Measurements from ENCODE around the gene CFAP119.
"Not testable (repeated sequence)": the region's sequence is repeated elsewhere in the genome, so short reads cannot be mapped to it uniquely, and the experiment has no call there.

The CFAP119 gene

GRCh38 chr16:30761928-30762902 lies at the start of gene CFAP119, which contains the start of gene RNF40:
CFAP119 (minus strand) TSS chr16:30762062; CDS start chr16:30761748, 314 bp downstream.
RNF40 (plus strand) TSS chr16:30762322; CDS start chr16:30762546, 224 bp downstream.
- DNase-seq: peak; percentile 89

DNA sequence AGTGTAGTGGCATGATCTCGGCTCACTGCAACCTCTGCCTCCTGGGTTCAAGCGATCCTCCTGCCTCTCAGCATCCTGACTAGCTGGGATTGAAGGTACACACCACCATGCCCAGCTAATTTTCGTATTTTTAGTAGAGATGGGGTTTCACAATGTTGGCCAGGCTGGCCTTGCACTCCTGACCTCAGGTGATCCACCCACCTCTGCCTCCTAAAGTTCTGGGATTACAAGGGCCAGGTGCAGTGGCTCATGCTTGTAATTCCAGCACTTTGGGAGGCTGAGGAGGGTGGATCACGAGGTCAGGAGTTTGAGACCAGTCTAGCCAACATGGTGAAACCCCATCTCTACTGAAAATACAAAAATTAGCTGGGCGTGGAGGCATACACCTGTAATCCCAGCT lies 47.8 kb upstream of the CFAP119 start:
- not testable (repeated sequence) for DNase-seq

DNA sequence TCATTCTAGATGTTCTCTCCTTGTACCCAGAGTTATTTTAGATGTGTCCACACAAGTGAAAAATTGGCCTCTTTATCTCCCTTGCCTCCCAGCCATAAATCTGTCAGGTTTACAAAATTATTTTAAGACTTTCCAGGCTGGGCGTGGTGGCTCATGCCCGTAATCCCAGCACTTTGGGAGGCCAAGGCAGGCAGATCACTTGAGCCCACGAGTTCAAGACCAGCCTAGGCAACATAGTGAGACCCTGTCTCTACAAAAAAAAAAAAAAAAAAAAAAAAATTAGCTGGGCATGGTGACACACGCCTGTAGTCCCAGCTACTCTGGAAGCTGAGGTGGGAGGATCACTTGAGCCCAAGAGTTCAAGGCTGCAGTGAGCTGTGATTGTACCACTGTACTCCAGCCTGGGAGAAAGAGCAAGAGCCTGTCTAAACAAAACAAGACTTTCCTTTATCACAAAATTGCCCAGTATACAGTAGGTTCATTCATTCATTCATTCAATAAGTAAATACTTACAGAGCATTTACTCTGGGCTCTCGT lies 47.1 kb upstream of the CFAP119 start:
- not testable (repeated sequence) for DNase-seq

DNA sequence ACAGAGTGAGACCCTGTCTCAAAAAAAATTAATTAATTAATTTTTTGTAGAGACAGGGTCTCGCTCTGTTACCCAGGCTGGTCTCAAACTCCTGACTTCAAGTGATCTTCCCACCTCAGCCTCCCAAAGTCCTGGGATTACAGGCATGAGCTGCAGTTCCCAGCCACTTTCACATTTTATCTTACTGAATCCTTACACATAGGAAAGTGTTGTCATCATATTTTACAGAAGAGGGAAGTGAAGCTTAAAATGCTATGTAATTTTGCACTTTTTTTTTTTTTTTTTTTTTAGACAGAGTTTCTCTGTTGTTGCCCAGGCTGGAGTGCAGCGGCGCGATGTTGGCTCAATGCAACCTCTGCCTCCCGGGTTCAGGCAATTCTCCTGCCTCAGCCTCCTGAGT lies 46.3 kb upstream of the CFAP119 start:
- DNase-seq: no peak

DNA sequence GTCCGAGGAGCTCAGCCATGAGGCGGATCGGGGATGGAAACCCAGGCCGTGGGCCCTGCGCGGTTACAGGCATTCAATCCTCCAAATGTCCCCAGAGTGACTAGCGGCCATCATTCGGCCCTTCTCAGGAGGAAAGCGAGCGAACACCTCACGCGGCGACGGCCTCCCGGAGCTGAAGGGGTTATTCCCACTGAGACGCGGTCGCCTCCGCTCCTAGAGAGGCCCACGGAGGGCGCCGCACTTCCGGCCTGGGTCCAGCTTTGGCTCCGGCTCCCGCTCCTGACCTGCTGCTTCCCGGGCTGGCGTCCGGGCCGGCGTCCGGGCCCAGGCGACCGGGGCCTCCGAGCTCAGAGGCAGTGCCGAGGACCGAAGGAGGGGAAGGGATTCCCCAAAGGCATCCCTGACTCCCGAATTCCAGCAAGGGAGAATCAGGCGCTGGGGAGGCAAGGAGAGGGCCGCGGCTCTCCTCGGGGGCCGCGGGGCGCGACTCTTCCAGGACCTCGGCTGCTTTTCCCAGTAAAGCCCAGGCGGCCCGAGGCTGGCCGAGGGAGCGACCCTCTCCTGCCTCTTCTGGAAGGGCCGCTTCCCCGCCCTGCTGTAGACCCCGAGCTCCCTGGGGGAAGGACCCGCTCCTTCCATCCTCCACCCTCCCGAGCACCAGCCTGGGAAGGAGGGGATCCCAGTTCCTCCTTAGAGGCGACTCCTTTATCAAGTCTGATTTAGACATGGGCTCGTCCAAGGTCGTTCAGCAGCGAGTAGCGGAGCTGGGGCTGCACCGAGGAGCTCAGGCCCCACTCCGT lies 43.7 kb upstream of the CFAP119 start:
- peak; percentile 36 for DNase-seq

DNA sequence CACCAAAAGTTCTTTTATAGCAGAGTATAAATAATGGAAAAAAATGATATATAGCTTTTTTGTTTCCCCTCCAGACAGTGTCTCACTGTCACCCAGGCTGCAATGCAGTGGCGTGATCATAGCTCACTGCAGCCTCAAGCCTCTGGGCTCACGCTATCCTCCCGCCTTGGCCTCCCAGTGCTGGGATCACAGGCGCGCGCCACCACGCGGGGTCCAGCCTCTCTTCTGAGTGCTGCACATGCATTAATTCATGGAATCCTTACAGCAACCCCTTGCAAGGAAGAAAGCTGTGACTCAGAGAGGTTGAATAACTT lies 43.2 kb upstream of the CFAP119 start:
- no peak for DNase-seq

- DNase-seq: no peak
Observed at GRCh38 chr16:30802936-30803335, 41.1 kb upstream of the CFAP119 start.

DNA sequence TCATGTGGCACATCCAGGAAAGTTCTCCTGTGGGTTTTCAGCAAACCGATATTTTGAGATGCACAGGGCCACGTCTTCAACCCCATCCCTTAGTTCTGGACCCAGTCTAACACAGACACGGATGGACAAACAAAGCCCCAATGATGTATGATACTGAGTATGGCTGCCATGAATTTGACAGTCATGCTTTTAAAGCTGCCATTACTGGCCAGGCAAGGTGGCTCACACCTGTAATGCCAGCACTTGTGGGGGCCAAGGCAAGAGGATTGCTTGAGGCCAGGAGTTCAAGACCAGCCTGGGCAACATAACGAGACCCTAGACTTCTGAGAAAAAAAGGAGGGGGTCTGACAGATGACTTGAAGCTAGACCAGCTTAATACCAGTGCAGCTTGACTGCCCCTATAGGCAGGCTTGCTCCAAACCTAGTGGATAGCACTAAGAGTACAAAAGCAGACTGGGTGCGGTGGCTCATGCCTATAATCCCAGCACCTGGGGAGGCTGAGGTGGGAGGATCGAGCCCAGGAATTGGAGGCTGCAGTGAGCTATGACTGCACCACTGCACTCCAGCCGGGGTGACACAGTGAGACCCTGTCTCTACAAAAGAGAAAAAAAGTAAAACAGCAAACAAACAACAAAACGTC lies 35.9 kb upstream of the CFAP119 start:
- DNase-seq: no peak

DNA sequence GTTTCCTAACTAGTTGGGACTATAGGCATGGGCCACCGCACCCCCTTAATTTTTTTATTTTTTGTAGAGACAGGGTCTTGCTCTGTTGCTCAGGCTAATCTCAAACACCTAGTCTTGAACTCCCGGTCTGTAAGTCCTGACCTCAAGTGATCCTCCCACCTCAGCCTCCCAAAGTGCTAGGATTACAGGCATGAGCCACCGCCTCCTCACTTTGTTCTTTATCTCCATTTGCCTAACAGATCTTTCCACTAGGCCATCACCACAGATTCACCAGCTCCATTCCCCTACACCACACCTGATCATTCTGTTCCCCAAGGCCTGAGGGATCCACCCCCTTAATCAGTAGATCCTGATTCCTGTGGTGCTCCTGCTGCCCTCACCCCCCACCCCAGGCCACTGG lies 32.8 kb upstream of the CFAP119 start:
- no peak for DNase-seq

- DNase-seq: no peak
Observed at GRCh38 chr16:30793508-30794069, 31.7 kb upstream of the CFAP119 start.

DNA sequence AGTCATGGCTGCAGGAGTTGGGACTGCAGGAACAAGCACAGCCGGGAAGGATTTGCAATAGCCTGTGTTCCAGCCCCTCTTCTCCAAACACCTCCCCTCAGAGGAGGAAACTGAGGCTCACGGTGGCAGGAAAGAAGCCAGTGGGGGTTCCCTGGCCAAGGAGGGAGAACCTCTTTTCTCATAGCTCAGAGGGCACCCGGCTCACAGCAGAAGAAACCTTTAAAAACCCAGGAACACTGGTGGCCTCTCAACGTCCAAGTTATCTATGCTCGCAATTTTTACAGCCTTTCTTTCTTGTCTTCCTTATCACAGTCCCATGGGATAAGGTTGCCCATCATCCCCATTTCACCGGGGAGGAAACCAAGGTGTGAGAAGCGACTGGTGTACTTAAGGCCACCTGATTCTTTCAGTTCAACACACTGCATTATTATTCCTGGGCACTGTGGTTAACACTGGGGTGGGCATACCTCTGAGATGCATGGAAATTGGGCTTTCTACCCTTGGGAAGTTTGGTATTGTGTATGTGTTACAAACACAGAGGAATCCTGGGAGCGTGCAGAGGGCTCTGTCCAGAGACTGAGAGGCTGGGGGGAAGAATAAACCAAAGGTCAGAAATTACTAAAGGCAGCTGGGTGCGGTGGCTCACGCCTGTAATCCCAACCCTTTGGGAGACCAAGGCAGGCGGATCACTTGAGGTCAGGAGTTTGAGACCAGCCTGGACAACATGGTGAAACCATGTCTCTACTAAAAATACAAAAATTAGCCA lies 25.9 kb upstream of the CFAP119 start:
- no peak for DNase-seq

DNA sequence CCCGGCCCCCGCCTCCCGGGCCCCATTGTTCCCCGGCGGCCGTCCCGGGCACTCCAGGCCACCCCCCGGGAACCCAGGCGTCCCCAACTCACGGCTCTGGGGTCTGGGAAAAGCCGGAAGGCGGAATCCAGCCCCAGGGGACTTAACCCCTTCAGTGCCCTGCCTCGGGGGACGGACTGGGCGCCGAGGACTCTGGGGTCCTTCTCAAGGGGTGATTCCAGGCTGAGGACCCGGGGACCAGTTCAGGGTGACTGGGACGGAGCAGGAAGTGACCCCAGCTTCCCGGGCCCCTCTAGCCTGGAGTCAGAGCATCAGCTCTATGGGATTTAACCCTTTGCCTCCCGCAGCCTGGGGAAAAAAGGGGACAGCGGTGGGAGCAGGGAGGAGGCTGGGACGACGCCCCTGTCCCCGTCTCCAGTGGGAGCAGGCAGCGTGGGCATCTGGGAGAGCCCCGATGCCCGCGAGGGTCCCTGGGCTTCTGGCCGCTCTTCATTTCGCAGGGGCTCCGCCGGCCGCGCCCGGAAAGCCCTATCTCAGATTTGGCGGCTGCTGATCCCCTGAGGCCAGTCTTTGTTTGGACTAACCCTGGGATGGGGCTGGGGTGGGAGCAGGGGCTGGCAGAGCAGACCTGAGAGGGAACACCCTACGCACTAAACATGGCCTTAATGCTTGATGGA lies 25.2 kb upstream of the CFAP119 start, which contains the start of gene ZNF629:
TSS of gene ZNF629 (minus strand) at position 270 of the 677 bp plus-strand sequence. CDS start 2,723 bp downstream, outside the sequence.
- DNase-seq: no peak

DNA sequence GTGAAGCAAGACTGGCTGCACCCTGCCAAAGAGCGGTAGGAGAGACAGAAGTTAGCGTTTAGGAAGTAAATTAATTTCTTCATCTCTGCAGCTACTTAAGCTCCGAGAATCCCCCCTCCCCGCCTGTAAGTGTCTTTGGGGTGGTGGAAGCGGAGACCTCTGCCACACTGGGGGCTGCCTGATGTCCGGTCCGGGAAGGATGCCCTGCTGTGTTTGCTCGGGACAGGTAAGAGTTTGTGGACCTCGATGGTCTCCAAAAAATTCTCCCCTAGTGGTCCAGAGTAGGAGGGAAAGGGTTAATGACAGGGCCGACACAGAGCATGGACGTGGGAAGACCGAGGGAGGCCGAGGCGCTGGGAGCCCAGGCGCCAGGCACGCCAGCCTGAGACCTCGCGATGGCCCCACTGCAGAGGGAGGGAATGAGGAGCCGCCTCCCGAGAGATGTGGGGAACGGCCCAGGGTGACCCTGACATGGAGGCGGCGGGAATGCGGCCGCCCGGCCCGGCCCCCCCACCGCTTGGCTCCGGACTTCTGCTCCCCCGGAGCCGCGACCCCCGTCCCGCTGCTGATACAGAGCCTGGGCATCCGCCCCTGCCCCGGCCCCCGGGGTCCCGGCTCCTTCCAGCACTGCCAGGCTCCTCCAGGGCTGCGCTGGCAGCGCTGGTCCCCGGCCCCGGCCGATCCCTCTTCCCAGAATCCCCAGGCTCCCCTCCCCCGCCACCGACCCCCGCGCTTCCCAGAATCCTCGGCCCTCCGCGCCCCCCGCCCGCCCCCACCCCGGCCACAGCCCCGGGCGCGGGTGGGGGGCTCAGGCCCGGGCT lies 24.5 kb upstream of the CFAP119 start:
- no peak for DNase-seq

DNA sequence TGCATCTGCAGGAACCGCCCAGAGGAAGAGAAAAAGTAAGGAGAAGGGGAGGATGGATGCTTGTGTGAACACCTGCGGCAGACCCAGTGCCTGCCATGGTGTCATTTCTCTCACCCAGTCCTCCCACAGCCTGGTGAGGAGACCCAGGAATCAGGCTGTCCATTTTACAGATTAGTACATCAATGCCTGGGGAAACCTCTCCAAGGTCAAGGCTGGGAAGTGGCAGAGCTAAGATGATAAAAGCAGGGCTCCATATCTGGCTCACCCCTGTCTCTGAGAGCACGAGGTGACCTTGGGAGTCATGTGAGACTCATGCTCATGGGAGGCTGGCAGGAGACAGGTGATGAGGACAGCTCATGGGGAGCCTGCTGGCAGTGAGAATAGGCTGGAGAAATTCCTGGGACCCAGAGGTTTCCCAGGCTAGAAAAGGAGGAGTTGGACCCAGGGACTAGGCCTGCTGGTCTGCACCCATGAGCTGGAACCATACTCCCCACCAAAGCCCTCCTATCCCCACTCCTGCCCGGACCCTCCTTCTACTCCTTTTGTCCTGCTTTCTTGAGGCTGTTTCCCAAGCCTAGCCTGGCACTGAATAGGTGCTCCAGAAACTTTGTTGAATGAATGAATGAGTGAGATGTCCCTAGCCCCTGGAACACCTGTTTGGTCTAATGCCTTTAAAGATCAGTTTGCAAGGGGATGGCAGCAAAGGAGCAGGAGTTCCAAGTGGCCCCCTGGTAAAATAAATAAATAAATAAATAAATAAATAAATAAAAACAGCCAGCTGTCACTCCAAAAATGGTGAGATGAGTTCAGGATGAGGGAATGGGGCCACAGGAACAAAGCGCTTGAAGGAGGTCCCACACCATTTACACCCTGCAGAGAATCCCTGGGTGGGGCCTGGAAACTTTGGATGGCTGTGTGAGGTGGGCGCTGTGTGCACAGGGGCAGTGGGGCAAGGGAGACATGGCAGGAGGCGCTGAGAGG lies 23.6 kb upstream of the CFAP119 start:
- no peak for DNase-seq

- DNase-seq: no peak
Observed at GRCh38 chr16:30784215-30784614, 22.4 kb upstream of the CFAP119 start.

DNA sequence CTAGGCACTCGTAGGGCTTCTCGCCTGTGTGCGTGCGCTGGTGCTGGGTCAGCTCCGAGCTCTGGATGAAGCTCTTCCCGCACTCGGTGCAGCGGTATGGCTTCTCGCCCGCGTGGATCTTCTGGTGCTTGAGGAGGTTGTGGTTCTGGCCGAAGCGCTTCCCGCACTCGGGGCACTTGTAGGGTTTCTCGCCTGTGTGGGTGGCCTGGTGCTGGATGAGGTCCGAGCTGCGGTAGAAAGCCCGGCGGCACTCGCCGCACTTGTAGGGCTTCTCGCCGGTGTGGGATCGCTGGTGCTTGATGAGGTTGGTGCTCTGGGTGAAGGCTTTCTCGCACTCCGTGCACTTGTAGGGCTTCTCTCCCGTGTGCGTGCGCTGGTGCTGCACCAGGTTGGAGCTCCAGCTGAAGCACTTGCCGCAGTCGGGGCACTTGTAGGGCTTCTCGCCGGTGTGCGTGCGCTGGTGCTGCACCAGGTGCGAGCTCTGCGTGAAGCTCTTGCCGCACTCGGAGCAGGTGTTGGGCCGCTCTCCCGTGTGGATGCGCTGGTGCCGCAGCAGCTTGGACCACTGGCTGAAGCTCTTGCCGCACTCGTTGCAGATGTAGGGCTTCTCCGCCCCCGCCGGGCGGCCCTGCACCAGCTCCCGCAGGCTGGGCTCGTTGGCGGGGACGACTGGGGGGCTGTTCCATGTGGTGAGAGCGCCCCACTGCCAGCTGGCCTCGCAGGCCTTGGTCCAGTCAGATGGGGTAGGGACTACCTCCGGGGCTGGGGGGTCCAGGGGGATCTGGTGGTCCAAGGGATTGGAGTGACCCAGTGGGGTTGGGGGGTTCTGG lies 21.6 kb upstream of the CFAP119 start:
- DNase-seq: no peak

DNA sequence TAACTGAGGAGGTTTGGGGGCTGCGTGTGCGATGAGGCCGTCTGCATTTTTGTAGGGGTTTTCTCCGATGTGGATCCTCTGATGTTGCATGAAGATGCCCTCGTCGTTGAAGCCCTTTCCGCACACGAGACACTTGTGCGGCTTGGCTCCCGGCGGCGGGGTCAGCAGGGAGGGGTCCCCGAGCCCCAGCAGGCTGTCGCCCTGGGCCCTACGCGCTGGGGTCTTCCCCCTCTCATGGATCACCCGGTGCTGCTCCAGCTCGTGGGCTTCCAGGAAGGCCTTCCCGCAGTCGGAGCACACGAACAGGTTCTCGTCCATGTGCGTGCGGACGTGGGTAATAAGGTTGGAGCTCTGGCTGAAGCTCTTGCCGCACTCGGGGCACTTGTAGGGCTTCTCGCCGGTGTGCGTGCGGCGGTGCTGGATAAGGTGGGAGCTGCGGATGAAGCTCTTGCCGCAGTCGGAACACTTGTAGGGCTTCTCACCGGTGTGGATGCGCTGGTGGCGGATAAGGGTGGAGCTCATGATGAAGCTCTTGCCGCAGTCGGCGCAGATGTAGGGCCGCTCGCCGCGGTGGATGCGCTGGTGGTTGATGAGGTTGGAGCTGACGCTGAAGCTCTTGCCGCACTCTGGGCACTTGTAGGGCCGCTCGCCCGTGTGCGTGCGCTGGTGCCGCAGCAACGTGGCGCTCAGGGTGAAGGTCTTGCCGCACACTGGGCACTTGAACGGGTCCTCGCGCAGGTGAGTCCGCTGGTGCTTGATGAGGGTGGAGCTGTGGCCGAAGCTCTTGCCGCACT lies 20.8 kb upstream of the CFAP119 start:
- DNase-seq: no peak
